ENCODE measurements around the gene SAMD11.

DNA sequence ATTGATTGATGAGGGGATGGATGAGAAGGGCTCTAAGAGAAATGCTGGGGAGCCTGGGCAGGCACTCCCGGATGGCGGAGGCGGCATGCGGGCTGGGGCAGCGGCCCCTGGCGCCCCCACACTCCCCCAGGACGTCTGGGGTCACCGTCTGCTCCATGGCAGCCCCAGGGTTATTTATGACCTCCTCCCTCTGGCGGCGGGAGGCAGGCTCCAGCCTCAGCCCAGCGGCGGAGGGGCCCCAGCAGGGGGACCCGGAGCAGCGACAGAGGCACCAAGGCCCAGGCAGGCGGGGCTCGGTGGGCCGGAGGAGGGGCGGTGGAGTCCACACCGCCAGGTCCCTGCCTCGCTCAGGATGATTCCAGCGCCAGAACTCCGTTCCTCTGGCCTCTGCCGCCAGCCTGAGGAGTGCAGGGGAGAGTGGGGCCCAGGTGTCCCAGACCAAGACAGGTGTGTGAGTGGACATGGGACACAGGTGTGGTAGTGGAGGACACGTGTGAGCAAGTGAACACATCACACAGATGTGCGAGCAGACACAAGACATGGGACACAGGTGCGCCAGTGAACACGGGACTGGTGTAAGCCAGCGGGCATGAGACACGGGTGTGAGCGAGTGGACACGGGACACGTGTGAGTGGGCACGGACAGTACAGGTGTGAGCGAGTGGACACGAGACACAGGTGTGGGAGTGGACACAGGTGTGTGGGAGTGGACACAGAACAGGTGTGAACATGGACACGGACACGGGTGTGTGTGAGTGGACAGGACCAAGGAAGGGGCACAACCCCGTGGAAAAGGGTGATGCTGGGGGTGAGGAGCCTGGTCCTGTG is 2.5 kb upstream of the SAMD11 start:
- TF ChIP-seq POLR2AphosphoS5 (IDR thresholded peaks at IDR 0.05; ENCODE audit: low read depth, low read length), result no peak
- no peak for TF ChIP-seq POLR2A (IDR thresholded peaks at IDR 0.05; ENCODE audit: low read depth, low read length)
